ENCODE data around the gene ABCC1.
"Not testable (repeated sequence)": the region's sequence is repeated elsewhere in the genome, so short reads cannot be mapped to it uniquely, and the experiment has no call there.

The ABCC1 gene

DNA sequence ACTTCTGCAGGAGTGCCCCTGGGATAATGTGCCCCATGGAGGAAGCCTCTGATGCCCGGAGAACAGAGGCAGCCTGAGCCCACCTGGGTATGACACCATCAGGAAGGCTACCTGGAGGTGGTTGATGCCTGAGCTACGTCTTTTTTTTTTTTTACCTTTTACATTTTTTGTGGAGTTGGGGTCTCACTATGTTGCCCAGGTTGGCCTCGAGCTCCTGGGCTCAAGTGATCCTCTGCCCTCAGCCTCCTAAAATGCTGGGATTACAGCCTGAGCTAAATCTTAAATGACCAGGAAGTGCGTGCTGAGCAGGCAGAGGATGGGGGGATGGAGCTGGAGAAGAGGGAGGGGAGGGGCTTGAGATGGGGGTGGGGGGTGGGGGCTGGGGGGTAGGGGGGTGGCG, 241.1 kb downstream of the ABCC1 start:
- DNase-seq (ENCODE audit: low spot score) = no peak

DNA sequence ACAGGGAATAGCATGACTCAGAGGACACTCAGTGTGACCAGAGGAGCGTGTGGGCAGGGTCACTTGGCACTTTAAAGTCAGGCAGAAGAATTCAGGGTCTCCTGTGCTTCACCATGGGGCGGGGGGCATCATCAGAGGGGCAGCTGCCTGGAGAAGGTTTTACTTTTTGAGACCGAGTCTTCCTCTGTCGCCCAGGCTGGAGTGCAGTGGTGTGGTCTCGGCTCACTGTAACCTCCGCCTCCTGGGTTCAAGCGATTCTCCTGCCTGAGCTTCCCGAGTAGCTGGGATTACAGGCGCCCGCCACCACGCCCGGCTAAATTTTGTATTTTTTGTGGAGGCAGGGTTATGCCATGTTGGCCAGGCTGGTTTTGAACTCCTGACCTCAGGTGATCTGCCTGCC, 241.6 kb downstream of the ABCC1 start:
- not testable (repeated sequence) for DNase-seq (ENCODE audit: low spot score)

DNA sequence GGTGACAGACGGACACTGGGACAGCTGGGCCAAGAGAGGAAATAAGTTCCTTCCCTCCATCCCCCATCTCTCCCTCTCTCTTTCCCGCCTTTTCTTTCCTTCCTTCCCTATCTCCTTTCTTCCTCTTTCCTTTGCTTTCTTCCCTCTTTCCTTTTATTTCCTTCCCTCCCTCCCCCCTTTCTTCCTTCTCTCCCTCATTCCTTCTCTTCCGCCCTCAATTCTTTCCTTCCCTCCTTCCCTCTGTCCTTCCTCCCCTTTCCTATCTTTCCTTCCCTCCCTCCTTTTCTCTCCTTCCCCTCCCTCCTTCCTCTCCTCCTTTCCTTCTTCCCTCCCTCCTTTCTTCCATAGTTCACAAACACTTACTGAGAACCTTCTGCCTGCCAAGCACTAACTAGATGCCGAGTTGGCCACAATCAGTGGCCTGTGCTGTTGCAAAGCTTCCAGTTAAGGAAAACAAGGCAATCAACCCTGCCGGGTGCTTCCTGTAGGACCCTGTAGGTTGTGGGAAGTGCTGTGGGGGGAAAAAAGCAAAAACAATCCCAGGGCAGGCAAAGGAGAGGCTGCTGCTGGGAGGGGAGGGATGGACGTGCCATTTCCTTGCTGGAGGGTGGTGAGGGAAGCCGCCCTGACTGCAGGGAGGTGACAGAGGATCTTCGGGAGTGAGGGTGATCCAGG, 242.2 kb downstream of the ABCC1 start:
- no peak for DNase-seq (ENCODE audit: low spot score)
